ENCODE measurements around the gene FCRL3.

Gene FCRL3

GRCh38 chr1:157725221-157725577 lies 24.6 kb upstream of the FCRL3 start:
- H3K27me3 ChIP-seq (replicated peaks) = no peaks in the 10 kb centered on the region
- H3K36me3 ChIP-seq (replicated peaks) = no peaks in the 10 kb centered on the region
- no peak for DNase-seq
- in situ Hi-C loops (cut with HindIII; ENCODE audit: low pct_ligation_motif_present, low sequenced_read_pairs) = no loop called here
- no peak overlapping the region for H3K27ac ChIP-seq
- no peak overlapping the region for H3K4me3 ChIP-seq (ENCODE audit: low read depth, low read length)
- TF ChIP-seq CTCF (IDR thresholded peaks at IDR 0.05; ENCODE audit: low read depth, low read length, missing control alignments) = no peak

- H3K27ac ChIP-seq = no peak overlapping the region
- no peaks in the 10 kb centered on the region for H3K36me3 ChIP-seq (replicated peaks)
- no peaks in the 10 kb centered on the region for H3K27me3 ChIP-seq (replicated peaks)
- no peak for TF ChIP-seq CTCF (IDR thresholded peaks at IDR 0.05; ENCODE audit: low read depth, low read length, missing control alignments)
- no peak for DNase-seq
- in situ Hi-C loops (cut with HindIII; ENCODE audit: low pct_ligation_motif_present, low sequenced_read_pairs) = no loop called here
- H3K4me3 ChIP-seq (ENCODE audit: low read depth, low read length) = no peak overlapping the region
Observed at GRCh38 chr1:157724537-157725220, 24.1 kb upstream of the FCRL3 start.

- in situ Hi-C loops (cut with HindIII; ENCODE audit: low pct_ligation_motif_present, low sequenced_read_pairs) = no loop called here
- TF ChIP-seq CTCF (IDR thresholded peaks at IDR 0.05; ENCODE audit: low read depth, low read length, missing control alignments) = no peak
- Histone ChIP-seq H3K36me3 (replicated peaks) (no peaks in the 10 kb centered on the region), H3K27ac (no peak overlapping the region), H3K27me3 (replicated peaks) (no peaks in the 10 kb centered on the region), H3K4me3 (ENCODE audit: low read depth, low read length) (no peak overlapping the region)
- DNase-seq = no peak
Observed at GRCh38 chr1:157723157-157723556, 22.6 kb upstream of the FCRL3 start.

GRCh38 chr1:157721985-157722384 lies 21.4 kb upstream of the FCRL3 start:
- no peaks in the 10 kb centered on the region for H3K27me3 ChIP-seq (replicated peaks)
- no peak for TF ChIP-seq CTCF (IDR thresholded peaks at IDR 0.05; ENCODE audit: low read depth, low read length, missing control alignments)
- H3K4me3 ChIP-seq (ENCODE audit: low read depth, low read length) = no peak overlapping the region
- H3K27ac ChIP-seq = no peak overlapping the region
- in situ Hi-C loops (cut with HindIII; ENCODE audit: low pct_ligation_motif_present, low sequenced_read_pairs) = no loop called here
- no peak for DNase-seq
- H3K36me3 ChIP-seq (replicated peaks) = no peaks in the 10 kb centered on the region

GRCh38 chr1:157715736-157716135 lies 15.2 kb upstream of the FCRL3 start:
- in situ Hi-C loops (cut with HindIII; ENCODE audit: low pct_ligation_motif_present, low sequenced_read_pairs) = no loop called here

More at GRCh38 chr1:157715736-157716135, 15.2 kb upstream of the FCRL3 start:
- no peak for DNase-seq
- no peak for TF ChIP-seq CTCF (IDR thresholded peaks at IDR 0.05; ENCODE audit: low read depth, low read length, missing control alignments)
- H3K27me3 ChIP-seq (replicated peaks) = no peaks in the 10 kb centered on the region
- no peaks in the 10 kb centered on the region for H3K36me3 ChIP-seq (replicated peaks)
- no peak overlapping the region for H3K27ac ChIP-seq
- no peak overlapping the region for H3K4me3 ChIP-seq (ENCODE audit: low read depth, low read length)
